ENCODE measurements around the gene KIF16B.

DNA sequence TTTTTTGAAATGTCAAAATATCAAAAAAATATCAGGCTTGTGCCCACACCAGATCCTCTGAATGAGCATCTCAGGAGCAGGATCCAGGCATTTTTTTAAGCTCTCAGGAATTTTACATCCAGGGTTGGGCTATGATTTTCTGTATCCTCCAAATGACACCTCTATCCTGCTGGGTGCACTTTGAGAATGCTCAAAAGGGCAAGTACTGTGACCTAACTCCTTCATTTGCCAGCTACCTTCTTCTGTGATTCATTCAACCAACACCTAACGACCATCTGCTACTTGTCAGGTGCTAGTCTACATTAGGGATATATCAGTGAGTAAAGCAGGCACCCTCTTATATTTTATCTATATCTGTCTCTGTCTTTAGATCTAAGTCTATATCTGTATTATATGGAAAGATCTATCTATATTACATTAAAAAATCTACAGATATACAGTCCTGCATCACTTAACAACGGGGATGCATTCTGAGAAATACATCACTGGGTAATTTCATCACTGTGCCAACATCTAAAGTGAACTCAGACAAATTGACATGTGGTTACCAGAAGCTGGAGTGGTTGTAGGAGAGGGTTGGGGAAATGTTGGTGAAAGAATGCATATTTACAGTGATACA is 131.6 kb downstream of the KIF16B start:
- TF ChIP-seq POLR2AphosphoS5 (IDR thresholded peaks at IDR 0.05; ENCODE audit: low read depth, low read length) (no peak), TAF1 (IDR thresholded peaks at IDR 0.05; ENCODE audit: borderline replicate concordance, insufficient read depth, low read length) (no peak)
